ENCODE measurements around the gene SMCO3. TPM values are rescaled to one million over a fixed set of nuclear protein-coding genes. Genes with fewer than 3 reads are reported as not detected.

The SMCO3 gene
- total and polyA plus RNA-seq, 10 of the 15 experiments (the other 5 are each of a cell fraction or from before 2014, with no cell fraction given) = 0.05 to 0.35 (median 0.10) TPM; not detected in 6

DNA sequence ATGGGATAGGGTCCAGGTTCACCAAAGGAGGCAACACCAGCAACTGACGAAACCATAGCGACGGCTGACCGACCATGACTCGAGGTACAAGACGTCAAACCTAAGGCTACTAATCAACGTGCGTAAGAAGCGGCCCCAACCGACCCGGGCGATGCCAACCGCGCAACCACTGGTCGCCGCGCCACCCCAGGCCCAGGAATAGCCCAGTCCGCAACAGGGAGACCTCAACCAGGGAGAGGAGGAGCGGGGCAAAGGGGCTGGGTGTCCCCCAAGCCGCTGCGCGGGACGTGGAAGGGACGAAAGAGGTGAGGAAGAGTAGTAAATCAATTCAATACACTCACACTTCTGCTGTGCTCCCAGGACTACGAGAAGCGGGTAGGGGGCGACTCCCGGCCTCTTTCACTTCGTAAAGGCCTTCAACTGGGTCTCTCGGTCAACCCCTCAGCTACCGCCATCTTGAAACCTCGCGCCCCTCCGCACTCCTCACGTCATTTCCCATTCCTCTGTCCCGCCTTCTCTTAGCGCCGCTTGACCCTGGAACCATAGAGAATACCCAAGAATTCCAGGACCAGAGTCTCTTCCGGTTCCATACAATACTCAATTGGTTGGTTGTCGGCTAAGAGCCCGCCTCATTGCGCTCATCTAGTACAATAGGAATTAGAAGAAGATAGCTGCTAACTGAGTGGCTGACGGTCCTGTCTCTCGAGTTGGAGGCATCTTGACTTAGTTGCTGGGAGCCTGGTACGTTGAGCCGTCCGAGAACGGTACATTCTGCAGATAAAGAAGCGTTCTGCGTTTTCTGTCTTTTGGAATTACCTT is 10.8 kb downstream of the SMCO3 start, which contains the start of the genes C12orf60 and WBP11 (continued):
- TF ChIP-seq PML (IDR thresholded peaks at IDR 0.05; ENCODE audit: low read length) (peak; percentile 85), WRNIP1 (IDR thresholded peaks at IDR 0.05; ENCODE audit: borderline replicate concordance, low read depth, low read length) (no peak), GATAD2B (conservative IDR thresholded peaks at IDR 0.05; ENCODE audit: low read depth) (peak; percentile 63), NR2C1 (IDR thresholded peaks at IDR 0.05) (peak; percentile 55), DPF2 (IDR thresholded peaks at IDR 0.05) (0 out of 2 replicates have a peak, but pooled peaks have one; percentile 46), SMARCA5 (IDR thresholded peaks at IDR 0.05) (no peak), GABPA (IDR thresholded peaks at IDR 0.05; ENCODE audit: low read depth) (peak; percentile 97), NRF1 (conservative IDR thresholded peaks at IDR 0.05; ENCODE audit: low read depth, low read length) (no peak), MXI1 (IDR thresholded peaks at IDR 0.05; ENCODE audit: low read depth, low read length) (no peak)
- TF ChIP-seq, protein P1, sequence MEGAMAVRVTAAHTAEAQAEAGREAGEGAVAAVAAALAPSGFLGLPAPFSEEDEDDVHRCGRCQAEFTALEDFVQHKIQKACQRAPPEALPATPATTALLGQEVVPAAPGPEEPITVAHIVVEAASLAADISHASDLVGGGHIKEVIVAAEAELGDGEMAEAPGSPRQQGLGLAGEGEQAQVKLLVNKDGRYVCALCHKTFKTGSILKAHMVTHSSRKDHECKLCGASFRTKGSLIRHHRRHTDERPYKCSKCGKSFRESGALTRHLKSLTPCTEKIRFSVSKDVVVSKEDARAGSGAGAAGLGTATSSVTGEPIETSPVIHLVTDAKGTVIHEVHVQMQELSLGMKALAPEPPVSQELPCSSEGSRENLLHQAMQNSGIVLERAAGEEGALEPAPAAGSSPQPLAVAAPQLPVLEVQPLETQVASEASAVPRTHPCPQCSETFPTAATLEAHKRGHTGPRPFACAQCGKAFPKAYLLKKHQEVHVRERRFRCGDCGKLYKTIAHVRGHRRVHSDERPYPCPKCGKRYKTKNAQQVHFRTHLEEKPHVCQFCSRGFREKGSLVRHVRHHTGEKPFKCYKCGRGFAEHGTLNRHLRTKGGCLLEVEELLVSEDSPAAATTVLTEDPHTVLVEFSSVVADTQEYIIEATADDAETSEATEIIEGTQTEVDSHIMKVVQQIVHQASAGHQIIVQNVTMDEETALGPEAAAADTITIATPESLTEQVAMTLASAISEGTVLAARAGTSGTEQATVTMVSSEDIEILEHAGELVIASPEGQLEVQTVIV (IDR thresholded peaks at IDR 0.05; ENCODE audit: borderline replicate concordance, partially characterized antibody) = no peak
- TF ChIP-seq, protein P2, sequence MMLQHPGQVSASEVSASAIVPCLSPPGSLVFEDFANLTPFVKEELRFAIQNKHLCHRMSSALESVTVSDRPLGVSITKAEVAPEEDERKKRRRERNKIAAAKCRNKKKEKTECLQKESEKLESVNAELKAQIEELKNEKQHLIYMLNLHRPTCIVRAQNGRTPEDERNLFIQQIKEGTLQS (IDR thresholded peaks at IDR 0.05; ENCODE audit: borderline replicate concordance, extremely low read depth, low read depth, low read length) = no peak
- TF ChIP-seq, protein P3, sequence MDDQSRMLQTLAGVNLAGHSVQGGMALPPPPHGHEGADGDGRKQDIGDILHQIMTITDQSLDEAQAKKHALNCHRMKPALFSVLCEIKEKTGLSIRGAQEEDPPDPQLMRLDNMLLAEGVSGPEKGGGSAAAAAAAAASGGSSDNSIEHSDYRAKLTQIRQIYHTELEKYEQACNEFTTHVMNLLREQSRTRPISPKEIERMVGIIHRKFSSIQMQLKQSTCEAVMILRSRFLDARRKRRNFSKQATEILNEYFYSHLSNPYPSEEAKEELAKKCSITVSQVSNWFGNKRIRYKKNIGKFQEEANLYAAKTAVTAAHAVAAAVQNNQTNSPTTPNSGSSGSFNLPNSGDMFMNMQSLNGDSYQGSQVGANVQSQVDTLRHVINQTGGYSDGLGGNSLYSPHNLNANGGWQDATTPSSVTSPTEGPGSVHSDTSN (IDR thresholded peaks at IDR 0.05; ENCODE audit: insufficient replicate concordance, low read depth, low read length) = peak; percentile 96
- TF ChIP-seq, protein P4, sequence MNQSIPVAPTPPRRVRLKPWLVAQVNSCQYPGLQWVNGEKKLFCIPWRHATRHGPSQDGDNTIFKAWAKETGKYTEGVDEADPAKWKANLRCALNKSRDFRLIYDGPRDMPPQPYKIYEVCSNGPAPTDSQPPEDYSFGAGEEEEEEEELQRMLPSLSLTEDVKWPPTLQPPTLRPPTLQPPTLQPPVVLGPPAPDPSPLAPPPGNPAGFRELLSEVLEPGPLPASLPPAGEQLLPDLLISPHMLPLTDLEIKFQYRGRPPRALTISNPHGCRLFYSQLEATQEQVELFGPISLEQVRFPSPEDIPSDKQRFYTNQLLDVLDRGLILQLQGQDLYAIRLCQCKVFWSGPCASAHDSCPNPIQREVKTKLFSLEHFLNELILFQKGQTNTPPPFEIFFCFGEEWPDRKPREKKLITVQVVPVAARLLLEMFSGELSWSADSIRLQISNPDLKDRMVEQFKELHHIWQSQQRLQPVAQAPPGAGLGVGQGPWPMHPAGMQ (IDR thresholded peaks at IDR 0.05; ENCODE audit: borderline replicate concordance) = no peak
- TF ChIP-seq, protein P5, sequence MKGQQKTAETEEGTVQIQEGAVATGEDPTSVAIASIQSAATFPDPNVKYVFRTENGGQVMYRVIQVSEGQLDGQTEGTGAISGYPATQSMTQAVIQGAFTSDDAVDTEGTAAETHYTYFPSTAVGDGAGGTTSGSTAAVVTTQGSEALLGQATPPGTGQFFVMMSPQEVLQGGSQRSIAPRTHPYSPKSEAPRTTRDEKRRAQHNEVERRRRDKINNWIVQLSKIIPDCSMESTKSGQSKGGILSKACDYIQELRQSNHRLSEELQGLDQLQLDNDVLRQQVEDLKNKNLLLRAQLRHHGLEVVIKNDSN (IDR thresholded peaks at IDR 0.05; ENCODE audit: borderline replicate concordance, extremely low read length, insufficient read depth, low read depth, low read length) = no peak
- TF ChIP-seq, protein P6, sequence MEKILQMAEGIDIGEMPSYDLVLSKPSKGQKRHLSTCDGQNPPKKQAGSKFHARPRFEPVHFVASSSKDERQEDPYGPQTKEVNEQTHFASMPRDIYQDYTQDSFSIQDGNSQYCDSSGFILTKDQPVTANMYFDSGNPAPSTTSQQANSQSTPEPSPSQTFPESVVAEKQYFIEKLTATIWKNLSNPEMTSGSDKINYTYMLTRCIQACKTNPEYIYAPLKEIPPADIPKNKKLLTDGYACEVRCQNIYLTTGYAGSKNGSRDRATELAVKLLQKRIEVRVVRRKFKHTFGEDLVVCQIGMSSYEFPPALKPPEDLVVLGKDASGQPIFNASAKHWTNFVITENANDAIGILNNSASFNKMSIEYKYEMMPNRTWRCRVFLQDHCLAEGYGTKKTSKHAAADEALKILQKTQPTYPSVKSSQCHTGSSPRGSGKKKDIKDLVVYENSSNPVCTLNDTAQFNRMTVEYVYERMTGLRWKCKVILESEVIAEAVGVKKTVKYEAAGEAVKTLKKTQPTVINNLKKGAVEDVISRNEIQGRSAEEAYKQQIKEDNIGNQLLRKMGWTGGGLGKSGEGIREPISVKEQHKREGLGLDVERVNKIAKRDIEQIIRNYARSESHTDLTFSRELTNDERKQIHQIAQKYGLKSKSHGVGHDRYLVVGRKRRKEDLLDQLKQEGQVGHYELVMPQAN (conservative IDR thresholded peaks at IDR 0.05) = peak; percentile 88
- TF ChIP-seq, protein P7, sequence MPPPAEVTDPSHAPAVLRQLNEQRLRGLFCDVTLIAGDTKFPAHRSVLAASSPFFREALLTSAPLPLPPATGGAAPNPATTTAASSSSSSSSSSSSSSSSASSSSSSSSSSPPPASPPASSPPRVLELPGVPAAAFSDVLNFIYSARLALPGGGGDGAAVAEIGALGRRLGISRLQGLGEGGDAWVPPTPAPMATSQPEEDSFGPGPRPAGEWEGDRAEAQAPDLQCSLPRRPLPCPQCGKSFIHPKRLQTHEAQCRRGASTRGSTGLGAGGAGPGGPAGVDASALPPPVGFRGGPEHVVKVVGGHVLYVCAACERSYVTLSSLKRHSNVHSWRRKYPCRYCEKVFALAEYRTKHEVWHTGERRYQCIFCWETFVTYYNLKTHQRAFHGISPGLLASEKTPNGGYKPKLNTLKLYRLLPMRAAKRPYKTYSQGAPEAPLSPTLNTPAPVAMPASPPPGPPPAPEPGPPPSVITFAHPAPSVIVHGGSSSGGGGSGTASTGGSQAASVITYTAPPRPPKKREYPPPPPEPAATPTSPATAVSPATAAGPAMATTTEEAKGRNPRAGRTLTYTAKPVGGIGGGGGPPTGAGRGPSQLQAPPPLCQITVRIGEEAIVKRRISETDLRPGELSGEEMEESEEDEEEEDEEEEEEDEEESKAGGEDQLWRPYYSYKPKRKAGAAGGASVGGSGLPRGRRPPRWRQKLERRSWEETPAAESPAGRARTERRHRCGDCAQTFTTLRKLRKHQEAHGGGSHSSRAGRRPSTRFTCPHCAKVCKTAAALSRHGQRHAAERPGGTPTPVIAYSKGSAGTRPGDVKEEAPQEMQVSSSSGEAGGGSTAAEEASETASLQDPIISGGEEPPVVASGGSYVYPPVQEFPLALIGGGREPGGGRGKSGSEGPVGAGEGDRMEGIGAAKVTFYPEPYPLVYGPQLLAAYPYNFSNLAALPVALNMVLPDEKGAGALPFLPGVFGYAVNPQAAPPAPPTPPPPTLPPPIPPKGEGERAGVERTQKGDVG (CRISPR knock-in tag; IDR thresholded peaks at IDR 0.05) = no peak
